CD4-positive, alpha-beta T cell treated with Interferon gamma for 1 hour (primary cell): Measurements from ENCODE around the gene HLA-DQA1.
"Not testable (repeated sequence)": the region's sequence is repeated elsewhere in the genome, so short reads cannot be mapped to it uniquely, and the experiment has no call there.

ENCODE experiments used
- DNase-seq: peaks from one replicate; pipeline ENCODE4 v3.0.0-alpha.2; 2020

HLA-DQA1 gene

GRCh38 chr6:32637219-32637880 is at the start of gene HLA-DQA1:
Gene HLA-DQA1 (plus strand): TSS chr6:32637406. CDS start chr6:32637459, 53 bp downstream.
- DNase-seq = peak; percentile 81

- DNase-seq = no peak
Measured at GRCh38 chr6:32588156-32588555, 49.0 kb upstream of the HLA-DQA1 start.

- DNase-seq = peak; percentile 74
Measured at GRCh38 chr6:32589596-32590449, 47.4 kb upstream of the HLA-DQA1 start, which contains the start of gene HLA-DRB1. Gene HLA-DRB1 (minus strand): TSS chr6:32589848. CDS start chr6:32589742, 106 bp downstream.

GRCh38 chr6:32590713-32591112 is 46.5 kb upstream of the HLA-DQA1 start:
- DNase-seq = not testable (repeated sequence)

- no peak for DNase-seq
Measured at GRCh38 chr6:32597024-32597423, 40.2 kb upstream of the HLA-DQA1 start.

- DNase-seq = no peak
Measured at GRCh38 chr6:32602383-32602782, 34.8 kb upstream of the HLA-DQA1 start.

- no peak for DNase-seq
Measured at GRCh38 chr6:32603222-32603621, 34.0 kb upstream of the HLA-DQA1 start.

- DNase-seq = no peak
Measured at GRCh38 chr6:32603888-32604287, 33.3 kb upstream of the HLA-DQA1 start.

- no peak for DNase-seq
Measured at GRCh38 chr6:32604434-32604877, 32.8 kb upstream of the HLA-DQA1 start.

- peak; percentile 19 for DNase-seq
Measured at GRCh38 chr6:32607263-32607987, 29.8 kb upstream of the HLA-DQA1 start.

- no peak for DNase-seq
Measured at GRCh38 chr6:32607988-32608298, 29.3 kb upstream of the HLA-DQA1 start.

GRCh38 chr6:32608362-32608761 is 28.8 kb upstream of the HLA-DQA1 start:
- no peak for DNase-seq

- DNase-seq = no peak
Measured at GRCh38 chr6:32609391-32609730, 27.8 kb upstream of the HLA-DQA1 start.

- peak; percentile 78 for DNase-seq
Measured at GRCh38 chr6:32609731-32610640, 27.2 kb upstream of the HLA-DQA1 start.

GRCh38 chr6:32610682-32611296 is 26.4 kb upstream of the HLA-DQA1 start:
- no peak for DNase-seq

GRCh38 chr6:32613475-32613874 is 23.7 kb upstream of the HLA-DQA1 start:
- no peak for DNase-seq

- no peak for DNase-seq
Measured at GRCh38 chr6:32614366-32615081, 22.7 kb upstream of the HLA-DQA1 start.

GRCh38 chr6:32615885-32616532 is 21.2 kb upstream of the HLA-DQA1 start:
- no peak for DNase-seq

- DNase-seq = no peak
Measured at GRCh38 chr6:32617751-32618150, 19.5 kb upstream of the HLA-DQA1 start.

- DNase-seq = no peak
Measured at GRCh38 chr6:32621372-32621771, 15.8 kb upstream of the HLA-DQA1 start.
